Body of pancreas (tissue), 4 donors: ENCODE data around the gene PPP3R1. TPM values are rescaled to one million over a fixed set of nuclear protein-coding genes. Genes with fewer than 3 reads are reported as not detected.

Experiments used
- ATAC-seq: fragments of 150-250 bp; one replicate; pipeline ENCODE4 v1.9.1; 2016
- DNase-seq, 4 donors: peaks; one replicate each; pipeline ENCODE4 v3.0.0-alpha.2; 2019
- H3K27ac ChIP-seq, 4 donors: fragments of 200-600 bp; sonication (generic); 1 replicate in 3 of 4; 2 replicates in 1 of 4; pipeline versions ENCODE4 v1.5.1 to v1.6.1; 2016 to 2019; ENCODE audit warnings: mild to moderate bottlenecking in 1 of 4, mixed read lengths in 1 of 4, moderate library complexity in 1 of 4
- H3K27me3 ChIP-seq, 2 donors: fragments of 200-600 bp; sonication (generic); one replicate each; pipeline ENCODE4 v1.6.0; 2016; ENCODE audit warnings: mild to moderate bottlenecking in 1 of 2
- H3K36me3 ChIP-seq, 2 donors: fragments of 200-600 bp; sonication (generic); replicated peaks in 1 of 2; 2 replicates each; pipeline ENCODE4 v1.5.1; 2016; ENCODE audit warnings: low read depth in 2 of 2; ENCODE audit not compliant: insufficient read depth in 1 of 2
- H3K4me1 ChIP-seq: fragments of 200-600 bp; sonication (generic); one replicate; pipeline ENCODE4 v1.6.0; 2016
- H3K4me3 ChIP-seq, 2 donors: fragments of 200-600 bp; sonication (generic); 1 replicate in 1 of 2; 2 replicates in 1 of 2; pipeline ENCODE4 v1.5.1; 2016 to 2019
- H3K9me3 ChIP-seq, 3 donors: fragments of 200-600 bp; sonication (generic); 1 replicate in 2 of 3; 2 replicates in 1 of 3; pipeline ENCODE4 v1.5.1; 2016
- CTCF ChIP-seq, 7 experiments: fragments of 450-650 bp in 4 of 7; fragments of 200-600 bp in 3 of 7; sonication (generic) in 3 of 7; IDR thresholded peaks; one replicate each; pipeline ENCODE4 v1.5.1; 2016 to 2019; ENCODE audit warnings: antibody characterized with exemption in 7 of 7
- POLR2A ChIP-seq, 3 donors: fragments of 450-650 bp; IDR thresholded peaks; one replicate each; pipeline ENCODE4 v1.6.1; 2016; ENCODE audit warnings: antibody characterized with exemption in 3 of 3, mild to moderate bottlenecking in 2 of 3
- WGBS, 2 donors: methylation state at CpG; one replicate each; pipeline ENCODE4 v1.1.5; 2017; 5-methylcytosine and 5-hydroxymethylcytosine counted together
- intact Hi-C: fragments of 100-400 bp; cut with DNase I; formaldehyde crosslinking; loops from one replicate; pipeline ENCODE4 v1.15.1; 2023
- total RNA-seq, 2 donors: library from RNA; depleted of rRNA; stranded (reverse); fragments of >200 nt; gene quantifications; one replicate each; pipeline ENCODE4 v1.1.0, GENCODE V29; 2016

PPP3R1 gene
- total RNA-seq, 2 donors from 2014 or later: 11.2 to 15.6 TPM

- no peaks in the 10 kb centered on the region for H3K36me3 ChIP-seq
- H3K27ac ChIP-seq: no peak overlapping the region
- DNase-seq (no peak), ATAC-seq (no peak)
- intact Hi-C loops: loop anchor here (5.0 kb wide), 1 partner anchor 171 kb away; no protein-coding TSS in a partner anchor
- no peak for TF ChIP-seq POLR2A (IDR thresholded peaks at IDR 0.05)
- TF ChIP-seq CTCF (IDR thresholded peaks at IDR 0.05): no peak
- WGBS, 2 donors: 63 to 76% methylated on average over 6 of the region's 6 CpGs
- H3K4me3 ChIP-seq: no peak overlapping the region
- H3K27me3 ChIP-seq: no peaks in the 10 kb centered on the region
- no peaks in the 10 kb centered on the region for H3K4me1 ChIP-seq
- H3K9me3 ChIP-seq: no peaks in the 10 kb centered on the region
Measured at GRCh38 chr2:68293755-68294154, 41.4 kb upstream of the PPP3R1 start.

GRCh38 chr2:68293024-68293423 is 40.7 kb upstream of the PPP3R1 start:
- TF ChIP-seq POLR2A (IDR thresholded peaks at IDR 0.05) (no peak), CTCF (IDR thresholded peaks at IDR 0.05) (no peak)
- Histone ChIP-seq H3K36me3 (no peaks in the 10 kb centered on the region), H3K4me3 (no peak overlapping the region), H3K4me1 (no peaks in the 10 kb centered on the region), H3K27ac (no peak overlapping the region), H3K9me3 (no peaks in the 10 kb centered on the region), H3K27me3 (no peaks in the 10 kb centered on the region)
- WGBS, 2 donors: 72 to 77% methylated on average over 4 of the region's 4 CpGs
- ATAC-seq (no peak), DNase-seq (no peak)
- intact Hi-C loops: loop anchor here (5.0 kb wide), 1 partner anchor 171 kb away; no protein-coding TSS in a partner anchor

GRCh38 chr2:68292108-68292710 is 39.9 kb upstream of the PPP3R1 start:
- Histone ChIP-seq H3K36me3 (no peaks in the 10 kb centered on the region), H3K27ac (no peak overlapping the region), H3K4me3 (no peak overlapping the region), H3K27me3 (no peaks in the 10 kb centered on the region), H3K9me3 (no peaks in the 10 kb centered on the region), H3K4me1 (no peaks in the 10 kb centered on the region)
- intact Hi-C loops: loop anchor here (5.0 kb wide), 1 partner anchor 170 kb away; no protein-coding TSS in a partner anchor
- TF ChIP-seq POLR2A (IDR thresholded peaks at IDR 0.05): no peak
- peak; percentile 44 to 79 (median 72) for TF ChIP-seq CTCF (IDR thresholded peaks at IDR 0.05)
- peak; percentile 23 to 35 (median 32) for DNase-seq
- ATAC-seq: peak; percentile 47
- WGBS, 2 donors: 13 to 15% methylated on average over 3 of the region's 3 CpGs

DNA sequence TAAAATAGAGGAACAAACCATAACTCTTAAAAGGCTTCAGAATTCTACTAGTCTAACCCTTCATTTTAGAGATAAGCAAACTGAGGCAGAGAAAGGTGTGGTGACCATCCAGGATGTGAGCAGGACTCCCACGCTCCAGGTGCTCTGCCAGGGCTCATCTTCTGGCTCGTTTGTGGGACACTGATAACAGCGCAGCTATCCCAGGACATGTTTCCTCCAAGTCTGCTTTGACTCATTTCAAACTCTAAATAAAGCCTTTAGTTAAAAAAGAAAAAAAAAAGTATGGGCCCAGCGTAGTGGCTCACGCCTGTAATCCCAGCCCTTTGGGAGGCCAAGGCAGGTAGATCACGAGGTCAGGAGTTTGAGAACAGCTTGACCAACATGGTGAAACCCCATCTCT is 39.0 kb upstream of the PPP3R1 start:
- Histone ChIP-seq H3K4me3 (no peak overlapping the region), H3K9me3 (no peaks in the 10 kb centered on the region), H3K4me1 (no peaks in the 10 kb centered on the region), H3K27ac (no peak overlapping the region), H3K36me3 (no peaks in the 10 kb centered on the region), H3K27me3 (no peaks in the 10 kb centered on the region)
- ATAC-seq: no peak
- intact Hi-C loops: loop anchor here (5.0 kb wide), 1 partner anchor 169 kb away; no protein-coding TSS in a partner anchor
- TF ChIP-seq POLR2A (IDR thresholded peaks at IDR 0.05) (no peak), CTCF (IDR thresholded peaks at IDR 0.05) (no peak)
- 61 to 64% methylated on average over 6 of the region's 6 CpGs for WGBS, 2 donors
- no peak for DNase-seq

DNA sequence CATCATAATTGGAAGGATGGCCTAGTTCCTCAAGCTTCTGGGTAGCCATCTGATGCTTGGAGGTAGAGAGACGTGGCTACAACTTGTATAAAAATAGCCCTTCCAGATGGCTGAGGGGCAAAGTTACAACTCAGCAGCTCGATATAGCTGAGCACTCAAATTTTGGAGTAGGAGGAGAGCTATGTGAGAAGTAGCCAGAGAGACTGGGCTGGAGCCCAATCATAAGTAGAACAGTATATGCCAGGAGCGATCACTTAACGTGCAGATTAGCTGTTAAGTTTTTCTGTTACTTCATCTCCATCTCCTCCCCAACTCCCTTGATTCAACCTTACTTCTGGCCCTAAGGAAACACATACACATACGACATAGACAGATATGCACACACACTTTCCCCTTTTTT is 38.6 kb upstream of the PPP3R1 start:
- Histone ChIP-seq H3K27me3 (no peaks in the 10 kb centered on the region), H3K36me3 (no peaks in the 10 kb centered on the region), H3K27ac (no peak overlapping the region), H3K9me3 (no peaks in the 10 kb centered on the region), H3K4me1 (no peaks in the 10 kb centered on the region), H3K4me3 (no peak overlapping the region)
- 43 to 50% methylated on average over 5 of the region's 5 CpGs for WGBS, 2 donors
- TF ChIP-seq CTCF (IDR thresholded peaks at IDR 0.05) (no peak), POLR2A (IDR thresholded peaks at IDR 0.05) (no peak)
- intact Hi-C loops: loop anchor here (5.0 kb wide), 1 partner anchor 169 kb away; no protein-coding TSS in a partner anchor
- peak in 1 of 4 donors; percentile 8 for DNase-seq
- no peak for ATAC-seq
